ENCODE results near the gene ARTN. TPM values are rescaled to one million over a fixed set of nuclear protein-coding genes. Genes with fewer than 3 reads are reported as not detected.

ARTN gene
- total RNA-seq, 1 experiment from 2014 or later = 17.4 TPM

GRCh38 chr1:43913666-43914360 lies 19.8 kb upstream of the ARTN start:
- CTCF ChIA-PET = no interaction called here
- Histone ChIP-seq H3K79me2 (ENCODE audit: low read depth) (no peaks in the 10 kb centered on the region), H3K9me2 (ENCODE audit: insufficient read depth) (no peaks in the 10 kb centered on the region), H3K36me3 (ENCODE audit: low read depth) (no peaks in the 10 kb centered on the region), H3K9me3 (ENCODE audit: insufficient read depth, low read depth) (no peaks in the 10 kb centered on the region), H4K20me1 (ENCODE audit: insufficient read depth) (no peaks in the 10 kb centered on the region), H3K4me1 (replicated peaks; ENCODE audit: insufficient read depth) (peaks cover 6% of the 10 kb centered on the region; the same call in 1 of the 2 replicates), H2AFZ (no peak overlapping the region), H3K27ac (no peak overlapping the region), H3K27me3 (ENCODE audit: insufficient read depth, low read depth) (no peaks in the 10 kb centered on the region), H3K4me2 (no peak overlapping the region), H3K4me3 (no peak overlapping the region), H3F3A (ENCODE audit: insufficient read depth, low read depth) (no peaks in the 10 kb centered on the region; the same call in 1 of the 2 replicates)
- DNase-seq = no peak
- TF ChIP-seq CTCF (conservative IDR thresholded peaks at IDR 0.05) (no peak), EZH2 (IDR thresholded peaks at IDR 0.05; ENCODE audit: low read depth) (no peak)
- intact Hi-C loops (cut with micrococcal nuclease; ENCODE audit: unreplicated experiment) = no loop called here
- POLR2A ChIA-PET (ENCODE audit: unreplicated experiment) = no interaction called here
- BruUV-seq (replicated peaks) = no TSS peak

- intact Hi-C loops (cut with micrococcal nuclease; ENCODE audit: unreplicated experiment) = no loop called here
- Histone ChIP-seq H3K4me1 (replicated peaks; ENCODE audit: insufficient read depth) (peaks cover 6% of the 10 kb centered on the region; the same call in 1 of the 2 replicates), H3K4me3 (no peak overlapping the region), H3K27me3 (ENCODE audit: insufficient read depth, low read depth) (no peaks in the 10 kb centered on the region), H2AFZ (no peak overlapping the region), H3K9me3 (ENCODE audit: insufficient read depth, low read depth) (no peaks in the 10 kb centered on the region), H3K79me2 (ENCODE audit: low read depth) (no peaks in the 10 kb centered on the region), H3K4me2 (0 out of 2 replicates have a peak overlapping the region, but pooled peaks have one; percentile 6), H3K36me3 (ENCODE audit: low read depth) (no peaks in the 10 kb centered on the region), H3K9me2 (ENCODE audit: insufficient read depth) (no peaks in the 10 kb centered on the region), H3F3A (ENCODE audit: insufficient read depth, low read depth) (no peaks in the 10 kb centered on the region; the same call in 1 of the 2 replicates), H4K20me1 (ENCODE audit: insufficient read depth) (no peaks in the 10 kb centered on the region), H3K27ac (no peak overlapping the region)
- CTCF ChIA-PET = no interaction called here
- POLR2A ChIA-PET (ENCODE audit: unreplicated experiment) = no interaction called here
- no TSS peak for BruUV-seq (replicated peaks)
- TF ChIP-seq CTCF (conservative IDR thresholded peaks at IDR 0.05) (no peak), EZH2 (IDR thresholded peaks at IDR 0.05; ENCODE audit: low read depth) (no peak)
- DNase-seq = no peak
These were observed 18.8 kb upstream of the ARTN start for GRCh38 chr1:43914576-43915525.

GRCh38 chr1:43919906-43920305 lies 13.7 kb upstream of the ARTN start:
- Histone ChIP-seq H3F3A (ENCODE audit: insufficient read depth, low read depth) (peaks cover 5% of the 10 kb centered on the region; the same call in 1 of the 2 replicates), H3K4me1 (replicated peaks; ENCODE audit: insufficient read depth) (peaks cover 15% of the 10 kb centered on the region), H3K27ac (no peak overlapping the region), H3K4me2 (no peak overlapping the region), H2AFZ (no peak overlapping the region), H3K4me3 (no peak overlapping the region), H3K79me2 (ENCODE audit: low read depth) (no peaks in the 10 kb centered on the region), H3K9me3 (ENCODE audit: insufficient read depth, low read depth) (no peaks in the 10 kb centered on the region), H3K36me3 (ENCODE audit: low read depth) (no peaks in the 10 kb centered on the region), H3K27me3 (ENCODE audit: insufficient read depth, low read depth) (no peaks in the 10 kb centered on the region), H4K20me1 (ENCODE audit: insufficient read depth) (no peaks in the 10 kb centered on the region), H3K9me2 (ENCODE audit: insufficient read depth) (no peaks in the 10 kb centered on the region)
- intact Hi-C loops (cut with micrococcal nuclease; ENCODE audit: unreplicated experiment) = no loop called here
- TF ChIP-seq CTCF (conservative IDR thresholded peaks at IDR 0.05) = no peak
- TF ChIP-seq EZH2 (IDR thresholded peaks at IDR 0.05; ENCODE audit: low read depth) = no peak
- CTCF ChIA-PET = no interaction called here
- no TSS peak for BruUV-seq (replicated peaks)
- DNase-seq = no peak
- POLR2A ChIA-PET (ENCODE audit: unreplicated experiment) = no interaction called here
